Left cardiac atrium (tissue), 4 donors: ENCODE data around the gene NTSR2. TPM values are rescaled to one million over a fixed set of nuclear protein-coding genes. Genes with fewer than 3 reads are reported as not detected.

Experiments used
- ATAC-seq, 2 donors: fragments of 200-7000 bp; cut with Tn5 transposase; one replicate each; pipeline ENCODE4 v1.9.1; 2020; ENCODE audit warnings: mild to moderate bottlenecking in 2 of 2, moderate library complexity in 2 of 2
- DNase-seq: peaks from one replicate; pipeline ENCODE4 v3.0.0-alpha.2; 2020
- intact Hi-C, 2 donors: fragments of 100-400 bp; cut with DNase I; formaldehyde crosslinking; loops; one replicate each; pipeline versions ENCODE4 v1.14.1 to v1.15.1; 2022 to 2023
- total RNA-seq, 2 donors: library from RNA; stranded (reverse); fragmentation: NEBNext Ultra II Directional; extraction: Animal tissue kit (Norgen Biotek cat#: 25700); gene quantifications; one replicate each; pipeline ENCODE4 v1.2.1, GENCODE V29; 2021
- donor health status: DM: no; HTN: yes; CAD: no.
- donor health status: DM: no; HTN: yes; CAD: no; lungs with severe emphysema.
- donor health status: DM: yes; HTN: yes; CAD: no.
- donor health status: Dilated cardiomyopathy.

NTSR2 gene
- total RNA-seq, 2 donors from 2014 or later: 0.24 TPM; not detected in 1

DNA sequence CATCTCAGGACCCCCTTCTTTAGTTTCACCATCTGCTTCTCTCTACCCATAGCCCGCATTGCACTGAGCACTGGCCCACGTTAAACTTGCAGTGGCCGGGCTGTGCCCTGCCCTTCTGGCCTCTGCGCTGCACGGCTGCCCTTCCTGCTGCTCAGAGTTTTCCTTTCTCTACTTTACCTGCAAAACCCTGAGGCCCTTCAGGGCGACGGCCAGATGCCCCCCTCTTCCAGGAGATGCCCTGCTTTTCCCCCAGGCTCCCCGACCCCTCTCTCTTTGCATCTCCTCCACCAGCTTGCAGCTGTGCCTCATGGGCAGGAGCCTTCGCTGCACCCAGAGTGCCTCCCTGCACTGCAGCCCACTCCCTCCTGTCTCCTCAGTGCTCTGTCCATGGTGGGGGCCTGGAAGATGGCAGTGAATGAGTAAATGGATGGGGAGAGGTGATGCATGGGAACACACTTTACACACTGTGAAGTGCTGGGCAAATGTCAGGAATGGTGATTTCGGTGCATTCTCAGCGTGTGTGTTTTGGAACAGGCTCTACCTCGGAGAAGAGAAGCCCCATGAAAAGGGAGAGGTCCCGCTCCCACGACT is 53.8 kb downstream of the NTSR2 start:
- DNase-seq (no peak), ATAC-seq (no peak)
- intact Hi-C loops: no loop called here

DNA sequence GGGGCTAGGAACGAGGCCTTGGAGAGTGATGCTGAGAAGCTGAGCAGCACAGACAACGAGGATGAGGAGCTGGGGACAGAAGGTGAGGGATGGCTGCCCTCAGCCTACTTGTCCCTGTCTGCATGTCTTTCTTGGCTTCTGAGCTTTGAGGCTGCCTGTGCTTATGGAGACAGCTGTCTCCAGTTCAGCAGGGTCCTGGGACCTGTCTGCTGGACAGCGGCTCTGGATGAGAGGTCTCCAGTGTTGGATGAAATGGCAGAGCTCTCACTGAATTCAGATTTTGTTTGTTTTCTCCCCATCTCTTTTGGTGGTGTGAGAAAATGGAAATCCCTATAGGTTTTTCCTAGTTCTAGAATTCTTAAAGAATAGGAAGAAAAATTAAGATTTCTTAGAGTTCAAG is 54.8 kb downstream of the NTSR2 start:
- DNase-seq (no peak), ATAC-seq (no peak)
- intact Hi-C loops: no loop called here

GRCh38 chr2:11613297-11613696 is 56.7 kb downstream of the NTSR2 start:
- intact Hi-C loops: no loop called here

DNA sequence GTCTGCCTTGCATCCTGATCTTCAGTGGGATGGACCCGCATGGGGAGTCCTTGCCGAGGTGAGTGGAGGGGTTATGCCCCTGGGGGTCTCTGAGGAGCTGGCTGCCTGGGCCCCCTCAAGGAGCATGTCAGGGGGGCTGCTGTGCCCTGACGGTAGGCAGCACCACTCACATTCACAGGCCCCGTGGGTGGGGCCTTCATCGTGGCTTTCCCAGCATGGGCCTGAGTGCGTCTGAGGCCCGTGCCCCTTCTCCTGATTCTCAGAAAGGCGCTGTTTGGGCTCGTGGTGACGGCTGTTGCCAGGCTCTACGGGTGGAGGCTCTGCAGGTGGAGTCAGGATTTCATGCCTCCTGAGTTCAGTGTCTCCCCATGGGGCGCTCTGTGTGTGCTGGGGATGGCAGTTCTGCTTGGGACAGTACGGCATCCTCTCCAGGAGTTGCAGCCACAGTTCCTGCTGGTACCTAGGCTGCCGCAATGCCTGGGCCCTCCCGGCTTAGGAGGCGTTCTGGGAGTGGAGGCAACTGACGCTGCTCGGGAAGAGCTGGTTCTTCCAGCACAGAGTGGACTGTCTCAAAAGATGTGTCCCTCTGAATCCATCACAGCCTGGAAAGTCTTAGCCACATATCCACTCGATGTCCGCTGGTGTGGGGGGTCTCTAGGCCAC is 57.3 kb downstream of the NTSR2 start:
- intact Hi-C loops: no loop called here
- DNase-seq (no peak), ATAC-seq (no peak)

More at GRCh38 chr2:11613297-11613696, 56.7 kb downstream of the NTSR2 start:
- DNase-seq (no peak), ATAC-seq (no peak)

DNA sequence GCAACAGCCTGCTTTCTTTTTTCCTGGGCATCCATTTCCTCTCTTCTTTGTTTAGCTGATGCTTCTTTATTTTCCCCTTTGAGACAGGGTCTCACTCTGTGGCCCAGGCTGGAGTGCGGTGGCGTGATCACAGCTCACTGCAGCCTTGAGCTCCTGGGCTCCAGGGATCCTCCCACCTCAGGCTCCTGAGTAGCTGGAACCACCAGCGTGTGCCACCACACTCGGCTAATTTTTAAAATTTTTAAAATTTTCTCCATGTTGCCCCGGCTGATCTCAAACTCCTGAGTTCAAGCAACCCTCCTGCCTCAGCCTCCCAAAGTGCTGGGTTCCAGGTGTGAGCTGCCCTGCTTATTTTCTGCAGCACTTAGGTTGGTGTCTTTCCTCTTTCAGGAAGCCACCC is 58.7 kb downstream of the NTSR2 start:
- ATAC-seq: no peak
- intact Hi-C loops: no loop called here
- DNase-seq: no peak

DNA sequence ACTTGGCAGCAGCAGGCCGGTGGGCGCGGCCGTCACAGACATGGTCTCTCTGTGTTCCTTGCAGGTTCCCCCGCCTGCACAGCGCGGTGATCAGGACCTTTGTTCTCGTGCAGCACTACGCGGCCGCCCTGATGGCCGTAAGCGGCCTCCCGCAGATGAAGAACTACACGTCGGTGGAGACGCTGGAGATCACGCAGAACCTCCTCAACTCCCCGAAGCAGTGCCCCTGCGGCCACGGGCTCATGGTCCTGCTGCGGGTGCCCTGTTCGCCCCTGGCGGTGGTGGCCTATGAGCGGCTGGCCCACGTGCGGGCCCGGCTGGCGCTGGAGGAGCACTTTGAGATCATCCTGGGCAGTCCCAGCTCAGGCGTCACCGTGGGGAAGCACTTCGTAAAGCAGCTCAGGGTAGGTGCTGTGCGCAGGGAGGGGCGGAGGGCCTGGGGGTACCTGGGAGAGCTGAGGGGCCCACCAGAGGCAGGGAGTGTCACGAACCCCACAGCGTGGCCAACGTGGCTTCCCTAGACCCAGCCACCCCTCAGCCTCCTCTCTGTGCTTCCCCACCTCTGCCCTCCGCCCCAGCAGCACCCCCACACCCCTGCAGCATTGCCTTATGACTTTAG is 59.3 kb downstream of the NTSR2 start:
- DNase-seq: no peak
- intact Hi-C loops: no loop called here

More for the DNA sequence above, 59.3 kb downstream of the NTSR2 start:
- ATAC-seq: no peak

Other genes starting within 250 kb of the NTSR2 start
- gene E2F6, start 204.0 kb downstream of the NTSR2 start, total RNA-seq: 10 to 100 TPM; 11.7 to 19.5 TPM
- 1 to 10 TPM; 7.2 to 9.6 TPM for gene GREB1, start 136.2 kb downstream of the NTSR2 start, total RNA-seq
- 10 to 100 TPM; 38.7 to 69.1 TPM for gene LPIN1, start 76.4 kb upstream of the NTSR2 start, total RNA-seq